ENCODE measurements around the gene SHISA5. TPM values are rescaled to one million over a fixed set of nuclear protein-coding genes. Genes with fewer than 3 reads are reported as not detected.

The SHISA5 gene
- total RNA-seq, 1 experiment from 2014 or later, result 137 TPM

GRCh38 chr3:48429317-48429959 is 74.5 kb downstream of the SHISA5 start (continued):
- TF ChIP-seq ATF6 (CRISPR knock-in tag; IDR thresholded peaks at IDR 0.05), result no peak
- TF ChIP-seq ZNF532 (CRISPR knock-in tag; IDR thresholded peaks at IDR 0.05; ENCODE audit: borderline replicate concordance), result no peak
- TF ChIP-seq USF2 (CRISPR knock-in tag; IDR thresholded peaks at IDR 0.05), result 0 out of 2 replicates have a peak, but pooled peaks have one; percentile 17
- peak; percentile 43; the same call in 1 of the 2 replicates for TF ChIP-seq FOXK1 (CRISPR knock-in tag; IDR thresholded peaks at IDR 0.05)
- no peak for TF ChIP-seq GRHL2 (CRISPR knock-in tag; IDR thresholded peaks at IDR 0.05; ENCODE audit: insufficient replicate concordance, severe bottlenecking)
- TF ChIP-seq ZNF671 (CRISPR knock-in tag; IDR thresholded peaks at IDR 0.05), result no peak
- TF ChIP-seq ZNF317 (CRISPR knock-in tag; IDR thresholded peaks at IDR 0.05; ENCODE audit: borderline replicate concordance, low read depth), result no peak; the same call in 1 of the 2 replicates
- 0 out of 2 replicates have a peak, but pooled peaks have one; percentile 20 for TF ChIP-seq JUN (CRISPR knock-in tag; IDR thresholded peaks at IDR 0.05)
- no peak for TF ChIP-seq STAT6 (CRISPR knock-in tag; conservative IDR thresholded peaks at IDR 0.05; ENCODE audit: low read depth)
- no peak for TF ChIP-seq SP1 (CRISPR knock-in tag; conservative IDR thresholded peaks at IDR 0.05)

GRCh38 chr3:48428572-48429316 is 75.2 kb downstream of the SHISA5 start:
- DNase-seq (ENCODE audit: low spot score) (peak; percentile 65), ATAC-seq (0 out of 2 replicates have a peak, but pooled peaks have one; percentile 0)
- H3K4me3 Mint-ChIP-seq, result peak overlapping the region; percentile 75
- H3K27ac Mint-ChIP-seq, result peak overlapping the region; percentile 86
- ChIA-PET CTCF (interaction anchor here (0.7 to 8.2 kb wide), 7 partner anchors 11 to 234 kb away, joined by 3 to 142 read pairs (median 5); partner anchors contain the start of genes CCDC51 and TMA7), POLR2A (interaction anchor here (0.9 to 3.7 kb wide), 7 partner anchors 11 to 185 kb away, joined by 3 to 15 read pairs (median 4); partner anchors contain the start of genes ATRIP, CCDC51, PFKFB4 and TMA7)
- H3K27me3 Mint-ChIP-seq (ENCODE audit: low read depth), result no peaks in the 10 kb centered on the region
- H3K9me3 Mint-ChIP-seq, result no peaks in the 10 kb centered on the region
- H3K36me3 Mint-ChIP-seq, result peaks cover 23% of the 10 kb centered on the region
- H3K4me1 Mint-ChIP-seq, result peaks cover 59% of the 10 kb centered on the region
- TF ChIP-seq ZNF317 (CRISPR knock-in tag; IDR thresholded peaks at IDR 0.05; ENCODE audit: borderline replicate concordance, low read depth), result peak; percentile 25; the same call in 1 of the 2 replicates
- no peak for TF ChIP-seq CBFB (CRISPR knock-in tag; IDR thresholded peaks at IDR 0.05; ENCODE audit: low read depth)
- no peak for TF ChIP-seq ZMAT4 (CRISPR knock-in tag; IDR thresholded peaks at IDR 0.05)
- TF ChIP-seq ETV6 (CRISPR knock-in tag; IDR thresholded peaks at IDR 0.05), result peak; percentile 44; the same call in 1 of the 2 replicates
- TF ChIP-seq ZNF425 (CRISPR knock-in tag; conservative IDR thresholded peaks at IDR 0.05), result no peak
- peak; percentile 34; the same call in 1 of the 2 replicates for TF ChIP-seq NFATC4 (CRISPR knock-in tag; IDR thresholded peaks at IDR 0.05)
- TF ChIP-seq JUN (CRISPR knock-in tag; IDR thresholded peaks at IDR 0.05), result 0 out of 2 replicates have a peak, but pooled peaks have one; percentile 35
- TF ChIP-seq ATF3 (CRISPR knock-in tag; conservative IDR thresholded peaks at IDR 0.05), result no peak
- TF ChIP-seq ZNF138 (CRISPR knock-in tag; conservative IDR thresholded peaks at IDR 0.05), result 0 out of 2 replicates have a peak, but pooled peaks have one; percentile 9
- 0 out of 2 replicates have a peak, but pooled peaks have one; percentile 18 for TF ChIP-seq ZNF416 (CRISPR knock-in tag; IDR thresholded peaks at IDR 0.05)
- no peak for TF ChIP-seq KAT7 (CRISPR knock-in tag; IDR thresholded peaks at IDR 0.05; ENCODE audit: borderline replicate concordance)
